ENCODE measurements around the gene DNTTIP2. TPM values are rescaled to one million over a fixed set of nuclear protein-coding genes. Genes with fewer than 3 reads are reported as not detected.
"Not testable (repeated sequence)": the region's sequence is repeated elsewhere in the genome, so short reads cannot be mapped to it uniquely, and the experiment has no call there.

DNTTIP2 gene
- total RNA-seq, 2 donors from 2014 or later, result 34.4 to 46.9 TPM

GRCh38 chr1:93846206-93846991 lies 32.6 kb downstream of the DNTTIP2 start:
- intact Hi-C loops (cut with DNase I), result loop anchor here (5.0 to 10.0 kb wide), 4 partner anchors 212 to 542 kb away; partner anchors contain the start of gene FNBP1L (in 1 of the 2)
- DNase-seq (peak; percentile 92), ATAC-seq (peak; percentile 75)

GRCh38 chr1:93845538-93846205 lies 33.3 kb downstream of the DNTTIP2 start:
- no peak for DNase-seq
- ATAC-seq, result peak in 1 of 2 donors; percentile 24
- intact Hi-C loops (cut with DNase I), result loop anchor here (5.0 to 10.0 kb wide), 4 partner anchors 211 to 541 kb away; partner anchors contain the start of gene FNBP1L (in 1 of the 2)

GRCh38 chr1:93844262-93845045 lies 34.6 kb downstream of the DNTTIP2 start:
- intact Hi-C loops (cut with DNase I), result loop anchor here (5.0 to 10.0 kb wide), 5 partner anchors 210 to 540 kb away; partner anchors contain the start of gene FNBP1L (in 1 of the 2)
- no peak for DNase-seq
- no peak for ATAC-seq

- intact Hi-C loops (cut with DNase I), result loop anchor here (5.0 to 10.0 kb wide), 4 partner anchors 208 to 538 kb away; no protein-coding TSS in a partner anchor
- ATAC-seq, result no peak
- no peak for DNase-seq
Measured at GRCh38 chr1:93842750-93843500, 36.1 kb downstream of the DNTTIP2 start.

GRCh38 chr1:93841771-93842170 lies 37.2 kb downstream of the DNTTIP2 start:
- DNase-seq (no peak), ATAC-seq (no peak)
- intact Hi-C loops (cut with DNase I), result loop anchor here (5.0 to 10.0 kb wide), 4 partner anchors 207 to 537 kb away; no protein-coding TSS in a partner anchor

GRCh38 chr1:93840956-93841482 lies 38.0 kb downstream of the DNTTIP2 start:
- intact Hi-C loops (cut with DNase I), result loop anchor here (5.0 to 10.0 kb wide), 4 partner anchors 206 to 536 kb away; no protein-coding TSS in a partner anchor
- ATAC-seq (no peak), DNase-seq (no peak)

- intact Hi-C loops (cut with DNase I), result loop anchor here (5.0 to 10.0 kb wide), 4 partner anchors 205 to 535 kb away; no protein-coding TSS in a partner anchor
- peak in 1 of 2 donors; percentile 20 for ATAC-seq
Measured at GRCh38 chr1:93839753-93840152, 39.3 kb downstream of the DNTTIP2 start.

GRCh38 chr1:93839307-93839706 lies 39.7 kb downstream of the DNTTIP2 start:
- DNase-seq (peak; percentile 34), ATAC-seq (peak in 1 of 2 donors; percentile 88)
- intact Hi-C loops (cut with DNase I), result no loop called here

More at GRCh38 chr1:93839753-93840152, 39.3 kb downstream of the DNTTIP2 start:
- DNase-seq, result no peak

- DNase-seq (no peak), ATAC-seq (no peak)
- intact Hi-C loops (cut with DNase I), result no loop called here
Measured at GRCh38 chr1:93837961-93838360, 41.0 kb downstream of the DNTTIP2 start.

- intact Hi-C loops (cut with DNase I); ATAC-seq; DNase-seq: not testable (repeated sequence)
Measured at GRCh38 chr1:93833293-93833692, 45.7 kb downstream of the DNTTIP2 start.

GRCh38 chr1:93829061-93829460 lies 49.9 kb downstream of the DNTTIP2 start:
- no peak for ATAC-seq
- intact Hi-C loops (cut with DNase I), result no loop called here
- DNase-seq, result no peak

GRCh38 chr1:93828367-93828755 lies 50.6 kb downstream of the DNTTIP2 start:
- ATAC-seq (no peak), DNase-seq (no peak)
- intact Hi-C loops (cut with DNase I), result no loop called here

GRCh38 chr1:93827633-93828366 lies 51.2 kb downstream of the DNTTIP2 start:
- intact Hi-C loops (cut with DNase I), result no loop called here
- ATAC-seq, result no peak
- no peak for DNase-seq

GRCh38 chr1:93827128-93827527 lies 51.9 kb downstream of the DNTTIP2 start:
- intact Hi-C loops (cut with DNase I), result no loop called here

GRCh38 chr1:93824834-93825233 lies 54.2 kb downstream of the DNTTIP2 start:
- intact Hi-C loops (cut with DNase I), result no loop called here
- ATAC-seq (no peak), DNase-seq (no peak)

More at GRCh38 chr1:93827128-93827527, 51.9 kb downstream of the DNTTIP2 start:
- no peak for ATAC-seq
- DNase-seq, result no peak

GRCh38 chr1:93822730-93823425 lies 56.1 kb downstream of the DNTTIP2 start:
- peak in 1 of 2 donors; percentile 52 for ATAC-seq
- no peak for DNase-seq
- intact Hi-C loops (cut with DNase I), result no loop called here

All from left cardiac atrium (tissue), 4 donors.